ENCODE measurements around the gene LHFPL6. TPM values are rescaled to one million over a fixed set of nuclear protein-coding genes. Genes with fewer than 3 reads are reported as not detected.

The LHFPL6 gene
- total RNA-seq, 2 experiments from 2014 or later = 2.6 TPM; not detected in 1

DNA sequence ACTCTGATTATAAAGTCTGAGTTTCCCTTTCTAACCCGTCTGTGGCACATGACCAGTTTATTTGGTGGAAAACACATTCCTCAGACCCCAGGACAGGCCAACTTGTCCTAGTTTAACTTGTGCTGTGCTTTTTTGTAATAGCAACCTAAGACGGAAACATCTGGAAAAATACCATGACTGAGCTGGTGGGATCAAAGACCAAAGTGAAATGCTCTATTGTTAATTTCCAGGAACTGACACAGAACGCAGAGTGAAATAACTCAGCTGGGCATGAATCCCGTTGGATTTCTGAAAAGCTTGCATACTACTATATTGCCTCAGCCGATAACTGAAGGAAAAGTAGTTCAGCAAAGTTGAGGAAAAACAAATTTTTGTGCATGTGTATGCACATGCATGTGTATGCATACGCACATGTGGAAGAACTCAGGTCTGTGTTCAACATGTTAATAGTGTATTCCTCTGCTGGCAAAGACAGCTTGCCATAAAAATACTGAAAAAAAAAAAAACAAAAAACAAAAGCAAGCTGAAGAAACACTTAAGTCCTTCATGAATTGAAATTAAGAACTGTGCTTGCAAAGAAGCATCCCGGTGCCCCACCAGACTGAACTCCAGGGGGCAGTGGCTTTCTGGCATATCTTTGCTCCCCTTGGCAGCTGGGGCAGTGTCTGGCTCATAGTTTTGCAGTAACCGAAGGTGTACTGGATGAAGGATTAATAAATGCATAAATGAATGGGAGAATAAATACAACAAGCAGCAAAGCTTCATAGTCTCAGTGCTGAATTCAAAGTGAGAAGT lies 187.8 kb downstream of the LHFPL6 start:
- H3K27ac Mint-ChIP-seq = no peak overlapping the region
- no peaks in the 10 kb centered on the region for H3K36me3 Mint-ChIP-seq
- no peak for ATAC-seq
- H3K27me3 Mint-ChIP-seq = peaks cover 23% of the 10 kb centered on the region
- H3K9me3 Mint-ChIP-seq (ENCODE audit: low read depth) = no peaks in the 10 kb centered on the region
- H3K4me3 Mint-ChIP-seq = no peak overlapping the region
- DNase-seq = no peak
- CTCF ChIA-PET = interaction anchor here (0.6 kb wide), 1 partner anchor 150 kb away, joined by 3 read pairs; no protein-coding TSS in a partner anchor
- H3K4me1 Mint-ChIP-seq = no peaks in the 10 kb centered on the region

DNA sequence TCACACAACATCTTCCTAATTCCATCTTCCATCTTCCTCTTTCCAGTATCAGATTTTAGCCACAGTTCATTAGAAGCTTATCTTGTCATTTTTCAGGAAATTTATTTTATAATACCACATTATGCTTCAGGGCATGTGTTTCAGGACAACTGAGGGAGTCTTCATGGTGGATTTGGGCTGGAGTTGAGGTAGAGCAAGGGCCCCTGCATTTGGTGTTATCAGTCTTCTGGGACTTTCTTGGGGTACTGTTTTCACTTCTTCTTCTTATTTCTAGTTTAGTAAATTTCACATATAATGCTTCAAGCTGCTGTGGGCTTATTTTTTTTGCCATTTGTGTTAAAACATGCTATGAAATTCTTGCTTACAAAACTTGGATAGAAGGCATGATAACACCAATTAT lies 188.7 kb downstream of the LHFPL6 start:
- no peak for DNase-seq
- H3K27ac Mint-ChIP-seq = no peak overlapping the region
- H3K9me3 Mint-ChIP-seq (ENCODE audit: low read depth) = no peaks in the 10 kb centered on the region
- H3K4me3 Mint-ChIP-seq = no peak overlapping the region
- ATAC-seq = no peak
- no peaks in the 10 kb centered on the region for H3K4me1 Mint-ChIP-seq
- peaks cover 21% of the 10 kb centered on the region for H3K27me3 Mint-ChIP-seq
- no peaks in the 10 kb centered on the region for H3K36me3 Mint-ChIP-seq
- CTCF ChIA-PET = no interaction called here

DNA sequence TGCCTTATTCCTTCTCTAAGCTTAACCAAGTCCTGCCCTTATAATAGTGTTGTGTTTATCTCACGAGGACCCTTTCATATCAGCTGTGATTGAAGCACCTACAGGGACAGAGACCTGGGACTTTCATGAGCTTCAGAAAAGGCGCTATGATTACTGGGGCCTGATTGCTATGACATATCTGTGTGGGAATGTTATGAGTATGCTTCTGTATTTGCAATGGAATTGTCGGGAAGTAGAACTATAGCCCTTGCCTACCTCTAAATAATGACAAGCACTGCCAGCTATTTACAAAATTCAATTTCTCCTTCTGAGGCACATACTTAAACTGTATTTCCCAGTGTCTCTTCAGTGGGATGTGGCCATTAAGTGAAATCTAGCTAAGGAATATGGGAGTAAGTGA lies 191.5 kb downstream of the LHFPL6 start:
- no peaks in the 10 kb centered on the region for H3K36me3 Mint-ChIP-seq
- no peak overlapping the region for H3K27ac Mint-ChIP-seq
- no peaks in the 10 kb centered on the region for H3K9me3 Mint-ChIP-seq (ENCODE audit: low read depth)
- CTCF ChIA-PET = interaction anchor here (0.6 kb wide), 1 partner anchor 1248 kb away, joined by 4 read pairs; no protein-coding TSS in a partner anchor
- H3K27me3 Mint-ChIP-seq = peaks cover 15% of the 10 kb centered on the region
- no peak for ATAC-seq
- no peaks in the 10 kb centered on the region for H3K4me1 Mint-ChIP-seq
- no peak for DNase-seq
- no peak overlapping the region for H3K4me3 Mint-ChIP-seq

DNA sequence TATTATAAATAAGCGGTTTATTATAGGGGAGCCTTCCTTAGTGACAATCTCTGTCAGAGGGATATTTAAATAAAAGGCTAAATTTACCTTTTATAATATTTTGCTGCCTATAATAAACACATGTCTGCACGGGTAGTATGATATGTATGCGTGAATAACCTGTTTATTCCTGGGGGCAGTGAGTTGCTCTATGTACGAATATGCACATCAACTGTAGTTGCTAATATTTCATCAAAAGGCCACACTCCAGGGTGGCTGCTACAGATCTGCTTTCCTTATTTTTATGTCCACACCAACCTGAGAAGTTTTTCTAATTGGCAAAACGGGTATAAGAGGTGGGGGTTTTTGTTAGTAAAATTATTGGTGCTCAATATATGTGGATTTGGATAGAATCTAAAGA lies 192.0 kb downstream of the LHFPL6 start:
- ATAC-seq (no peak), DNase-seq (no peak)
- Mint-ChIP-seq H3K27me3 (peaks cover 15% of the 10 kb centered on the region), H3K27ac (no peak overlapping the region), H3K36me3 (no peaks in the 10 kb centered on the region), H3K4me1 (no peaks in the 10 kb centered on the region), H3K4me3 (no peak overlapping the region), H3K9me3 (ENCODE audit: low read depth) (no peaks in the 10 kb centered on the region)
- CTCF ChIA-PET = interaction anchor here (0.6 kb wide), 1 partner anchor 1249 kb away, joined by 4 read pairs; no protein-coding TSS in a partner anchor

DNA sequence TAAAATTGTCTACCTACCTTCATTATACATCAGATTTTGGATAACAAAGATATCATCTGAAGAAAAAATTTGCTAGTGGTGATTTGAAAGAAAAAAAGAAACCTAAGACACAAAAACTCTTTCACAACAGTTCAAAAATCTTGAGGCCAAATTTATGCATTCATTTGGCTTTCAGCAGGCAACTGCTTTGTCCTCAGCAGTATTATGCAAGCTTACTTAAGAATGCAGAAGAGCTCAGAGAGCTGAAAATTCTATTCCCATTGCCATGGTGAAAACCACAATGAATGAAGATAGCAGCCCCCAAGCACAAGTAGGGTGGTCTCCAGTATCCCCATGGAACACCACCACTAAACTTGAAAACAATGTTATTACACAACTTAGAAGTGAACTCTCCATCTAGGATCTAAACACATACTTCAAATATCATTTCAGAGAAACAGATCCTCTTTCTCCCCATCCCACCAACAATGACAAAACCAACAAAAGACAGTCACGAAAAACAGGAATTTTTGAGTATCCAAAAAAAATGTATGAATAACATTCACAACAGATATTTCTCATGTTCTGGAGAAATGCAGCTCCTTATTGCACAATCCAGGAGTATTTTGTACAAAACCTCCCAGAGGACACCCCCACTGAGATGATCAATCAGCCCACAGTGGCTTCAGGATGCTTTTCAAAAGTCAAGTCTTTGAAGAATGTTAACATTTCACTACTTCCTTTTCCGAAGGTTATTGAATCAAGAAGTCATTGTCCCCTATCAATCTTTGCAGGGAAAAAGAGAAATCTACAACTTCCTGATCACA lies 192.7 kb downstream of the LHFPL6 start:
- Mint-ChIP-seq H3K4me3 (no peak overlapping the region), H3K36me3 (no peaks in the 10 kb centered on the region), H3K27me3 (peaks cover 10% of the 10 kb centered on the region), H3K4me1 (no peaks in the 10 kb centered on the region), H3K9me3 (ENCODE audit: low read depth) (no peaks in the 10 kb centered on the region), H3K27ac (no peak overlapping the region)
- no peak for ATAC-seq
- DNase-seq = no peak
- CTCF ChIA-PET = no interaction called here

DNA sequence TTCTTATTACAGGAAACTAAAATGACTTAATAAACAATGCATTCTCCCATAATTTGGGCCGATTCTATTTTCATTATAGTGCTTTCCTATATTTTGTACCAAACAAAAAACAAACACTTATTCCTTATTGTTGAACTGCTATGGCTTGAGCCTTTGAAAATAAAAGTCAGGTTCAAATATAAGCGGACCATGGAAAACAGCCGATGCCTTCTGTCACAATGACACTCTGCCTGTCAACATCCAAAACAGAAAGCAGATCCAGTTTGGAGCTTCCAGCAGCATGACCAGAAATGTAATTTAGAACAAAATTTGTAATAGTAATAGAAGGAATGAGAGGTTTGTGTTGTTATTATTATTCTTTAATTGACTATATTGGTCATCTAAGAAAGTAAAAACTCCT lies 194.5 kb downstream of the LHFPL6 start:
- Mint-ChIP-seq H3K36me3 (no peaks in the 10 kb centered on the region), H3K4me1 (no peaks in the 10 kb centered on the region), H3K27ac (no peak overlapping the region), H3K27me3 (peaks cover 3% of the 10 kb centered on the region), H3K9me3 (ENCODE audit: low read depth) (no peaks in the 10 kb centered on the region), H3K4me3 (no peak overlapping the region)
- DNase-seq (no peak), ATAC-seq (no peak)
- CTCF ChIA-PET = no interaction called here

DNA sequence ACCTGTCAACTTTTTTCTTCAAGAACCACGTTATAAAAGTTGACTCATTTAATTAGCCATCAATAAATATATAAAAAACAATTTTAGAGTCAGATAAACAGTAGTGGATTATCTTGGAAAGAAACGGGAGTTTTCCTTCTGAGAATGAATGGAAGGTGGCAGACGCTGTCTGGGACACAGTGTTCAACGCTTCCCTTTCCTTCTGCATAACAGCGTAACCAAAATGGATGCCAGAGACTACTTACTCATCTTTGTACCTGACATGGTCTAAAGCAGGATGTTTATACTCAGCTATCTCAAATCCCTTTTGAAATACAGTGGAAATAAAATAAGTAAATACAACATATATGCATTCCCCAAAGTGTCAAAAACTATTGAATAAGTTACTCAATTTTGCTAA lies 195.2 kb downstream of the LHFPL6 start:
- DNase-seq (no peak), ATAC-seq (no peak)
- CTCF ChIA-PET = no interaction called here
- Mint-ChIP-seq H3K27me3 (peaks cover 3% of the 10 kb centered on the region), H3K9me3 (ENCODE audit: low read depth) (no peaks in the 10 kb centered on the region), H3K27ac (no peak overlapping the region), H3K4me3 (no peak overlapping the region), H3K36me3 (no peaks in the 10 kb centered on the region), H3K4me1 (no peaks in the 10 kb centered on the region)

DNA sequence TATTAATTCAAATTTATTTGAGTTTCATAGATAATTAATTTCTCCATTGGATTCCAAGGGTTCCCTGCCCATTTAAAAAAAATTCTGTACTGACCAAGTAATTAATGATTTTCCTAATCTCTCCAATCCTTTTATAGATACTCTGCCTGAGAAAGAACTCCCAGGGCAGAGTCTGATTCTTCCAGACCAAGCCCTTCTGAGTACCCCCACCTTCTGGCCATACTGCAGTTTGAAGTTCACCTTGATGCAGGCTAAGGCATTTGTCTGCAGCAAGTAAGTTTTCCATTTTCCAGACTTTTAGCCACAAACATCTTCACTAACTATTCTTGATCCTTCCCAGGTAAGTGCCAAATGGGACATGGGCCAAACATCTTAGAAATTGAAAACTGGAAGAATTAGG lies 195.9 kb downstream of the LHFPL6 start:
- Mint-ChIP-seq H3K27me3 (peaks cover 3% of the 10 kb centered on the region), H3K36me3 (no peaks in the 10 kb centered on the region), H3K27ac (no peak overlapping the region), H3K4me1 (no peaks in the 10 kb centered on the region), H3K9me3 (ENCODE audit: low read depth) (no peaks in the 10 kb centered on the region), H3K4me3 (no peak overlapping the region)
- CTCF ChIA-PET = no interaction called here
- DNase-seq (no peak), ATAC-seq (no peak)

DNA sequence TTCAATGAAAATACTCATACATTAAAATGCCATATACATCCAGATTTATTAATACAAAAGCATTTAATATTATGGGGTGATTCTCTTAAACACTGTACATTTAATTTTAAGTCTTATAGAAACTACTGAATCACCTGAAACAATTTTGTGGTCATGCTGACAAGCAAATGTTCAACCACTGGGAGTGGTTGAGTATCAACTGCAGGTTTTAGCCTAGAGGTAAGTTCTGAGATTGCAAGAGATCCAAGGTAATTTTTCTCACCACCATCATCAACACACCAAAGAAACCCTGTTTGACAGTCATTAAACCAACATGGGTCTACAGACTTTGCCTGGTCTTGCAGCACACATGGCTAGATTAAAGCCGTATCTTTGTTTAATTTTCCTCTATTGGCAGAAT lies 196.3 kb downstream of the LHFPL6 start:
- Mint-ChIP-seq H3K9me3 (ENCODE audit: low read depth) (no peaks in the 10 kb centered on the region), H3K27me3 (peaks cover 3% of the 10 kb centered on the region), H3K4me1 (no peaks in the 10 kb centered on the region), H3K27ac (no peak overlapping the region), H3K36me3 (no peaks in the 10 kb centered on the region), H3K4me3 (no peak overlapping the region)
- DNase-seq (no peak), ATAC-seq (no peak)
- CTCF ChIA-PET = no interaction called here

DNA sequence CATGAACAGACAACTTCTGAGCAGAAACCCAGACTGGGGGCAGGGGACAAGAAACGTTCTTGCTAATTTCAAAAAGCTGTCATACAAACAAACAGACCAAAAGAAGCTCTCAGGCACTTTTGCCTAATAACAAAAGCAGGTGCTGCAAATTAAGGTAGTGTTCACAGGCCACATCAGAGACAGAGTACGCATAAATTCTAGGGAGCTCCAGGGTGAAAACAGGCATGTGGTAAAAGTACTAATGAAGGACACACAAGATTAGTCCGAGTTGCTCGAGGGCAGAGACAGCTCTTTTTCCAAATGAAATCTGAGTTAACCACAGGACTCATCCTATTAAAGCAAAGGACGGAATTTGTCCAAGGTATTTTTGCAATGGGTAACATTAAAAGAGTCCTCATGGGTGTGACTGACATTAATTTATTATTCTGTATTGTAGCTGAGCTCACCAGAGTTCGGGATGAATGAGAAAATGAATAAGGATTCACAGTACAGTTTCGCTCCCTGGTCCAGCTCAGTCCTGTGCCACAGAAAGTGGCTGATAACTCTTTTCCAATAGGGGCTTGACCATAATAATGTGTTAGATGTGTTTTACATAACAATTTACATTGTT lies 197.3 kb downstream of the LHFPL6 start:
- H3K4me3 Mint-ChIP-seq = no peak overlapping the region
- H3K36me3 Mint-ChIP-seq = no peaks in the 10 kb centered on the region
- H3K27ac Mint-ChIP-seq = no peak overlapping the region
- DNase-seq (no peak), ATAC-seq (no peak)
- CTCF ChIA-PET = no interaction called here
- H3K9me3 Mint-ChIP-seq (ENCODE audit: low read depth) = peaks cover under 1% of the 10 kb centered on the region
- no peaks in the 10 kb centered on the region for H3K4me1 Mint-ChIP-seq
- peaks cover 3% of the 10 kb centered on the region for H3K27me3 Mint-ChIP-seq

DNA sequence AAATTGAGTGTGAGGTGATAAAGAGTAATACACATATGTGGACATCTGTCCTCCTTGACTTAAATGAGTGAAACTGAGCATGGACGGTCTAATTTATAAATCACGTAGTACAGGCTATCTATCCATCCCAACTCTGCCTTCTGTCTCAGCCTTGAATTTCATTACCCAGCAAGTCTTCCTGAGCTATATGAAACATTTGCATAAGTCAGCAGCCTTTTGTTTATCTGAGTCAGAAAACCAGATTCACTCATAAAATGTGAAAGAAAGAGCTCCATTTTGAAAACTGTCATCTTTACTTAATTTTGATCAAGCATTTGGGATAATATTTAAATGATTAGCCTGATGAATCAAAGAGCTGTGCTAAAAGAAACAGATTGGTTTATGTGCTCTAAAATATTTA lies 197.9 kb downstream of the LHFPL6 start:
- Mint-ChIP-seq H3K27me3 (no peaks in the 10 kb centered on the region), H3K36me3 (no peaks in the 10 kb centered on the region), H3K27ac (no peak overlapping the region), H3K4me1 (no peaks in the 10 kb centered on the region), H3K4me3 (no peak overlapping the region), H3K9me3 (ENCODE audit: low read depth) (peaks cover 2% of the 10 kb centered on the region)
- no peak for DNase-seq
- ATAC-seq = no peak
- CTCF ChIA-PET = no interaction called here

DNA sequence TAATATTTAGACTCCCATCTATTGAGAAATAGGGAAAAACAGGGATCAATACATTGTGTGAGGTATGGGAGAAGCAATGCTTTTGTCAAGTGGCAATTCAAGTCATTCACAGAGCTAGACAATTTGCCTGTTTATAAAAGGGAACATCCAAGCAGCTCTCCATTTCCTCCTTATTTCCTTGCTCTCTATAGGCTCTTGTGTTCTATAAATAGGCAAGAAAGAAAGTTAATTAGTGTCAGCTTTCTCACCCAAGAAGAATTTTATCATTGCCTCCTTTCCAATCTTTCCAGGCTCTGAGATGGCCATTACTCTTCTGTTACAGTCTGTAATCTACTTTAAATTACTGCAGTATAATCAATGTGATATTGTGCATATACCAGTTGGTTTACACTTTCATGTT lies 199.9 kb downstream of the LHFPL6 start:
- CTCF ChIA-PET = no interaction called here
- Mint-ChIP-seq H3K27me3 (no peaks in the 10 kb centered on the region), H3K4me1 (no peaks in the 10 kb centered on the region)

DNA sequence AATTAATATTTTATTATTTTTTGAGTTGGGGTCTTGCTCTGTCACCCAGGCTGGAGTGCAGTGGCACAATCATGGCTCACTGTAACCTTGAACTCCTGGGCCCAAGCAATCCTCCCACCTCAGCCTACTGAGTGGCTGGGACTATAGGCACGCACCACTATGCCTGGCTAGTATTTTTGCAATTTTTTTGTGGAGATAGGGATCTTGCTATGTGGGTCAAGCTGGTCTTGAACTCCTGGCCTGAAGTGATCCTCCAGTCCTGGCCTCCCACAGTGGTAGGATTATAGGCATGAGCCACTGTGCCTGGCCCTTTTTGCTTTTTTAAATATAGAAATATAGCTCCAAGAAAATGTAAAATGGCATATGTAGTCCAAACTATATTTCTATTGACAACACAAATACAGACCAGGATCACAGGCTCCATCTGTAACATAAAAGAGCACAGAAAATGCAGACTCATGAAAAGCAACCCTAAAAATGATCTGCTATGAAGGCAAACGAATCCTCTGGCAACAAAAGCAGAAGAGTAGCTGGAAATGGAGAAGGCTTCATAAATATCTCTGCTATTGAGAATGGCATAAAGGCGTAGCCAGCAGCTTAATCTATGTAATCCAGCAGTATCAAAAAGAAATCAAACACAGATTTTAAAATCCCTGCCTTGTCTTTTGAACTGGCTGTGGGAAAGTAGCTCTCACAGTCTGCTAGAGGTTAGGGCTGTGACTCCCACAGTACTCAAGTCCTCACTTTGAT lies 200.6 kb downstream of the LHFPL6 start:
- H3K4me1 Mint-ChIP-seq = no peaks in the 10 kb centered on the region
- ATAC-seq = no peak
- peaks cover 2% of the 10 kb centered on the region for H3K9me3 Mint-ChIP-seq (ENCODE audit: low read depth)
- CTCF ChIA-PET = no interaction called here
- H3K27ac Mint-ChIP-seq = no peak overlapping the region
- no peaks in the 10 kb centered on the region for H3K36me3 Mint-ChIP-seq
- no peaks in the 10 kb centered on the region for H3K27me3 Mint-ChIP-seq
- no peak overlapping the region for H3K4me3 Mint-ChIP-seq
- DNase-seq = no peak

More for the DNA sequence above, 199.9 kb downstream of the LHFPL6 start:
- Mint-ChIP-seq H3K27ac (no peak overlapping the region), H3K9me3 (ENCODE audit: low read depth) (peaks cover 2% of the 10 kb centered on the region), H3K4me3 (no peak overlapping the region), H3K36me3 (no peaks in the 10 kb centered on the region)
- ATAC-seq (no peak), DNase-seq (no peak)
